GM23248 (cell line): Measurements from ENCODE around the gene SLC6A18.

Experiments used
- EZH2 ChIP-seq: fragments of 200-600 bp; sonication (generic); IDR thresholded peaks from 2 replicates; pipeline ENCODE4 v1.6.1; 2018; ENCODE audit warnings: antibody characterized with exemption, mild to moderate bottlenecking; ENCODE audit not compliant: insufficient read depth, poor library complexity, severe bottlenecking
- EZH2phosphoT487 ChIP-seq: fragments of 200-600 bp; sonication (generic); IDR thresholded peaks from 2 replicates; pipeline ENCODE4 v1.6.1; 2018; ENCODE audit warnings: antibody characterized with exemption, moderate library complexity, mild to moderate bottlenecking, low read depth; ENCODE audit not compliant: insufficient read depth

DNA sequence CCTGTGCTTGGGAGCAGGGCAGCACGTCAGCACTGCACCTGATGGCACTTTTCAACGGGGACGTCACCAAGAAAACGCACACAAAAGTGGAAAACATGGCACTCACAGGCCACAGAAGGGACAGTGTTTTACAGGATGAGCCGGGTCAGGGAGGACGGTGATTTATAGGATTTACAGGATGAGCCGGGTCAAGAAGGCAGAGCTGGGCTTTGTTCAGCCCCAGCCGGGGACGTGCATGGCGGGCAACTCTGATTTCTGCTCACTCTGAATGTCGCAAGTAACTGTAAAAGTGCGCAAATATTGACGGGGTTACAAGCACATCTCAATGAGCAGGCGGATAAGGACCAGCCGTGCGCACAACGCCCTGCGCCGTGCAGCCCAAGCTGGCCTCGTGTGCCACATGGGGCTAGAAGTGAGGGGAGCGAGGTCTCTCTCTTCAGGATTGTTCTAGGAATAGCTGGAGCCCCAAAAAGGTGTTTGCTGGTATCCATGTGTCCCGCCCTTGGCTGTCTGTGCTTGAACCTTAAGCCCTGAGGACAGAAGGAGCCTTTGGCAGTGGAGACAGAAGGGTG is 16.4 kb downstream of the SLC6A18 start:
- TF ChIP-seq EZH2 = no peak
- TF ChIP-seq EZH2phosphoT487 = no peak
